ENCODE results near the gene RELL2.

DNA sequence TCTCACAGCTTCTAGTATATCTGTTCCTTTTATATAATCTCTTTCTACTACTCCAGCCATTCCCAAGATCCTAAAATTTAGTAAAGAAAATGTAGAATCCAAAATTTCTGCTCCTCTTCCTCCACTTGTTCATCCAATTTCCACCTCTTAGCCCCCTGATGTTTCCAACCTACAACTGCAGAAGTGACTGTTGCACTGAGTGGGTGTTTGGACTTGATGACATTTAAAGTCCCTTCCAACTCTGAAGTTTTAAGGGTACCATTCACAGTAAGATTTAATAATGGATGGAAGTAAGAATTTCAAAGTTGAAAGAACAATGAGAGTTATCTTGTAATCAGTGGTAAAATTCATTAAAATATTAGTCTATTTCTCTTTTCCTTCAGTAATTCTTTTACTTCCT is 23.5 kb upstream of the RELL2 start:
- TF ChIP-seq, protein P1, sequence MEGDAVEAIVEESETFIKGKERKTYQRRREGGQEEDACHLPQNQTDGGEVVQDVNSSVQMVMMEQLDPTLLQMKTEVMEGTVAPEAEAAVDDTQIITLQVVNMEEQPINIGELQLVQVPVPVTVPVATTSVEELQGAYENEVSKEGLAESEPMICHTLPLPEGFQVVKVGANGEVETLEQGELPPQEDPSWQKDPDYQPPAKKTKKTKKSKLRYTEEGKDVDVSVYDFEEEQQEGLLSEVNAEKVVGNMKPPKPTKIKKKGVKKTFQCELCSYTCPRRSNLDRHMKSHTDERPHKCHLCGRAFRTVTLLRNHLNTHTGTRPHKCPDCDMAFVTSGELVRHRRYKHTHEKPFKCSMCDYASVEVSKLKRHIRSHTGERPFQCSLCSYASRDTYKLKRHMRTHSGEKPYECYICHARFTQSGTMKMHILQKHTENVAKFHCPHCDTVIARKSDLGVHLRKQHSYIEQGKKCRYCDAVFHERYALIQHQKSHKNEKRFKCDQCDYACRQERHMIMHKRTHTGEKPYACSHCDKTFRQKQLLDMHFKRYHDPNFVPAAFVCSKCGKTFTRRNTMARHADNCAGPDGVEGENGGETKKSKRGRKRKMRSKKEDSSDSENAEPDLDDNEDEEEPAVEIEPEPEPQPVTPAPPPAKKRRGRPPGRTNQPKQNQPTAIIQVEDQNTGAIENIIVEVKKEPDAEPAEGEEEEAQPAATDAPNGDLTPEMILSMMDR (IDR thresholded peaks at IDR 0.05; ENCODE audit: low read length): no peak
- TF ChIP-seq EZH2 (optimal IDR thresholded peaks at IDR 0.05; ENCODE audit: low read depth, low read length) (no peak), EZH2phosphoT487 (IDR thresholded peaks at IDR 0.05; ENCODE audit: low read length) (no peak)

Data from MM.1S (cell line).